H1 (cell line): Measurements from ENCODE around the gene TYW5. TPM values are rescaled to one million over a fixed set of nuclear protein-coding genes. Genes with fewer than 3 reads are reported as not detected.
A peak's percentile ranks its signal among the peaks of the same experiment; 100 is the strongest.

ENCODE experiments used
- CTCF ChIA-PET: fragments of 300-600 bp; sonication (Branson Sonifier 250); formaldehyde crosslinking; loops from one replicate; lab custom pipeline; 2021; ENCODE audit not compliant: partially characterized antibody; lab: Charles Lee
- POLR2A ChIA-PET: fragments of 300-600 bp; sonication (Branson Sonifier 250); formaldehyde crosslinking; loops from one replicate; lab custom pipeline; 2021; ENCODE audit warnings: inconsistent platforms; ENCODE audit not compliant: partially characterized antibody; lab: Charles Lee
- DNase-seq, 2 experiments: peaks; one replicate each; pipeline versions ENCODE4 v3.0.0 to v3.0.0-alpha.2; 2010 to 2022; ENCODE audit warnings: low spot score in 2 of 2, low read depth in 1 of 2, mixed read lengths in 1 of 2
- FAIRE-seq: peaks from 2 replicates; lab custom pipeline; 2011; peaks lifted over from hg19 to GRCh38; lab: Jason Lieb, UNC
- H2AFZ ChIP-seq: 2 replicates; pipeline ENCODE4 v1.8.1; 2012; ENCODE audit warnings: low read length, inconsistent platforms
- H2AK5ac ChIP-seq: 2 replicates; pipeline ENCODE4 v1.6.1; 2013; ENCODE audit warnings: low read depth, low read length
- H2BK120ac ChIP-seq: replicated peaks from 2 replicates; pipeline ENCODE3; 2013; ENCODE audit warnings: low read depth, low read length, inconsistent platforms
- H2BK12ac ChIP-seq: 2 replicates; pipeline ENCODE4 v1.6.1; 2013; ENCODE audit warnings: low read depth, low read length
- H2BK15ac ChIP-seq: 2 replicates; pipeline ENCODE4 v1.6.1; 2013; ENCODE audit warnings: low read length
- H2BK20ac ChIP-seq: 2 replicates; pipeline ENCODE4 v1.6.1; 2013; ENCODE audit warnings: low read length
- H2BK5ac ChIP-seq: 2 replicates; pipeline ENCODE4 v1.6.1; 2013; ENCODE audit warnings: low read depth, low read length
- H3K14ac ChIP-seq: 2 replicates; pipeline ENCODE4 v1.6.1; 2013; ENCODE audit warnings: inconsistent platforms; ENCODE audit not compliant: insufficient read length
- H3K18ac ChIP-seq: 2 replicates; pipeline ENCODE4 v1.6.1; 2013; ENCODE audit warnings: low read length; ENCODE audit errors: extremely low read depth
- H3K23ac ChIP-seq: 2 replicates; pipeline ENCODE4 v1.6.1; 2013; ENCODE audit warnings: inconsistent platforms; ENCODE audit not compliant: insufficient read length
- H3K23me2 ChIP-seq: 2 replicates; pipeline ENCODE4 v1.6.1; 2013; ENCODE audit warnings: low read depth, low read length
- H3K27ac ChIP-seq: 2 replicates; pipeline ENCODE4 v1.6.1; 2011; ENCODE audit warnings: low read depth, low read length, inconsistent platforms
- H3K27me3 ChIP-seq, 4 experiments: replicated peaks in 1 of 4; 1 replicate in 1 of 4; 2 replicates in 3 of 4; pipeline versions ENCODE4 v1.6.1 to v1.8.1; 2011 to 2013; ENCODE audit warnings: low read length in 3 of 4, mild to moderate bottlenecking in 3 of 4, inconsistent platforms in 2 of 4, mixed read lengths in 2 of 4, moderate library complexity in 1 of 4; ENCODE audit not compliant: control insufficient read depth in 3 of 4, insufficient read depth in 3 of 4; ENCODE audit errors: extremely low read depth in 1 of 4
- H3K36me3 ChIP-seq, 4 experiments: 2 replicates each; pipeline versions ENCODE4 v1.6.1 to v1.8.1; 2011 to 2013; ENCODE audit warnings: mild to moderate bottlenecking in 4 of 4, low read length in 3 of 4, moderate library complexity in 2 of 4, control low read depth in 1 of 4, inconsistent platforms in 1 of 4; ENCODE audit not compliant: insufficient read depth in 4 of 4, control insufficient read depth in 2 of 4
- H3K4ac ChIP-seq: replicated peaks from 2 replicates; pipeline ENCODE3; 2013; ENCODE audit warnings: low read length, low read depth, mixed read lengths, inconsistent platforms; ENCODE audit not compliant: insufficient read length
- H3K4me1 ChIP-seq, 4 experiments: replicated peaks in 1 of 4; 1 replicate in 1 of 4; 2 replicates in 3 of 4; pipeline versions ENCODE4 v1.6.1 to v1.8.1; 2011 to 2013; ENCODE audit warnings: low read length in 3 of 4, inconsistent platforms in 2 of 4, mixed read lengths in 1 of 4; ENCODE audit not compliant: insufficient read depth in 4 of 4, control insufficient read depth in 3 of 4
- H3K4me2 ChIP-seq, 2 experiments: 2 replicates each; pipeline versions ENCODE4 v1.6.1 to v1.8.1; 2011 to 2013; ENCODE audit warnings: low read depth in 2 of 2, low read length in 2 of 2, control low read depth in 1 of 2, inconsistent platforms in 1 of 2, mild to moderate bottlenecking in 1 of 2; ENCODE audit not compliant: insufficient read depth in 1 of 2
- H3K4me3 ChIP-seq, 4 experiments: fragments of 200-600, 300-600 bp in 1 of 4; sonication (generic), shearing (Covaris generic), sonication (Bioruptor Twin) in 1 of 4; 2 replicates each; pipeline versions ENCODE4 v1.5.1 to v1.8.1; 2011 to 2016; ENCODE audit warnings: low read length in 4 of 4, low read depth in 3 of 4, control low read depth in 2 of 4, inconsistent platforms in 2 of 4, mild to moderate bottlenecking in 2 of 4, mixed read lengths in 1 of 4, moderate library complexity in 1 of 4; ENCODE audit not compliant: insufficient read depth in 2 of 4; ENCODE audit errors: extremely low read depth in 1 of 4
- H3K56ac ChIP-seq: replicated peaks from 2 replicates; pipeline ENCODE3; 2013; ENCODE audit warnings: low read depth, mild to moderate bottlenecking, mixed read lengths, low read length, inconsistent platforms; ENCODE audit not compliant: insufficient read length
- H3K79me1 ChIP-seq: 2 replicates; pipeline ENCODE4 v1.6.1; 2013; ENCODE audit warnings: low read depth, low read length, control low read depth
- H3K79me2 ChIP-seq, 2 experiments: 2 replicates each; pipeline versions ENCODE4 v1.6.1 to v1.8.1; 2012 to 2013; ENCODE audit warnings: low read length in 2 of 2, mild to moderate bottlenecking in 2 of 2, inconsistent platforms in 1 of 2; ENCODE audit not compliant: insufficient read depth in 2 of 2, control insufficient read depth in 1 of 2
- H3K9ac ChIP-seq, 4 experiments: replicated peaks in 1 of 4; 1 replicate in 1 of 4; 2 replicates in 3 of 4; pipeline versions ENCODE4 v1.6.1 to v1.8.1; 2011 to 2013; ENCODE audit warnings: low read depth in 3 of 4, low read length in 3 of 4, control low read depth in 2 of 4, mild to moderate bottlenecking in 2 of 4, moderate library complexity in 2 of 4, inconsistent platforms in 1 of 4; ENCODE audit errors: extremely low read depth in 1 of 4
- H3K9me3 ChIP-seq, 2 experiments: 2 replicates each; pipeline versions ENCODE4 v1.6.1 to v1.8.1; 2012 to 2013; ENCODE audit warnings: mild to moderate bottlenecking in 2 of 2, moderate library complexity in 2 of 2, control low read depth in 1 of 2, inconsistent platforms in 1 of 2, low read depth in 1 of 2, low read length in 1 of 2, mixed read lengths in 1 of 2; ENCODE audit not compliant: insufficient read depth in 2 of 2
- H4K20me1 ChIP-seq, 2 experiments: replicated peaks in 1 of 2; 2 replicates each; pipeline versions ENCODE3 to v1.8.1; 2011 to 2013; ENCODE audit warnings: inconsistent platforms in 2 of 2, low read length in 2 of 2, mild to moderate bottlenecking in 1 of 2; ENCODE audit not compliant: insufficient read depth in 2 of 2, control insufficient read depth in 1 of 2
- H4K5ac ChIP-seq: 2 replicates; pipeline ENCODE4 v1.6.1; 2013; ENCODE audit warnings: low read length, low read depth, mixed read lengths, inconsistent platforms; ENCODE audit not compliant: insufficient read length
- H4K8ac ChIP-seq: 2 replicates; pipeline ENCODE4 v1.8.0; 2013; ENCODE audit warnings: mild to moderate bottlenecking, moderate library complexity, low read length, inconsistent platforms; ENCODE audit not compliant: insufficient read depth; ENCODE audit errors: extremely low read depth
- H4K91ac ChIP-seq: replicated peaks from 2 replicates; pipeline ENCODE3; 2013; ENCODE audit warnings: low read length, mixed read lengths, inconsistent platforms; ENCODE audit not compliant: insufficient read length
- CHD2 ChIP-seq: IDR thresholded peaks from 2 replicates; pipeline ENCODE4 v1.6.1; 2012; ENCODE audit warnings: low read length, improper control_type of control experiment
- EZH2 ChIP-seq: fragments of 200-600 bp; sonication (generic); IDR thresholded peaks from 2 replicates; pipeline ENCODE4 v1.7.1; 2012; ENCODE audit warnings: low read depth, mild to moderate bottlenecking, moderate library complexity, low read length, inconsistent platforms; ENCODE audit not compliant: severe bottlenecking
- KDM5A ChIP-seq: fragments of 200-600 bp; IDR thresholded peaks from 2 replicates; pipeline ENCODE4 v1.7.1; 2012; ENCODE audit warnings: mild to moderate bottlenecking, low read length, inconsistent platforms, mixed read lengths
- POLR2A ChIP-seq, 2 experiments: IDR thresholded peaks; 1 replicate in 1 of 2; 2 replicates in 1 of 2; pipeline ENCODE4 v1.6.1; 2011; ENCODE audit warnings: low read depth in 2 of 2, low read length in 2 of 2, mild to moderate bottlenecking in 2 of 2; ENCODE audit errors: control extremely low read depth in 1 of 2
- POU5F1 ChIP-seq: IDR thresholded peaks from 2 replicates; pipeline ENCODE4 v1.6.1; 2011; ENCODE audit warnings: low read depth, mild to moderate bottlenecking, low read length, moderate library complexity
- RNF2 ChIP-seq: fragments of 200-900, 300-1000 bp; sonication (generic); IDR thresholded peaks from 2 replicates; pipeline ENCODE4 v1.7.1; 2016; ENCODE audit warnings: borderline replicate concordance, low read depth, mild to moderate bottlenecking, antibody characterized with exemption, low read length; ENCODE audit not compliant: poor library complexity, severe bottlenecking; ENCODE audit errors: missing control alignments
- RXRA ChIP-seq: IDR thresholded peaks from 2 replicates; pipeline ENCODE4 v1.6.1; 2011; ENCODE audit warnings: low read depth, mild to moderate bottlenecking, low read length, moderate library complexity; ENCODE audit not compliant: insufficient read depth
- SIX5 ChIP-seq: IDR thresholded peaks from 2 replicates; pipeline ENCODE4 v1.6.1; 2011; ENCODE audit warnings: mild to moderate bottlenecking, low read depth, low read length
- SP4 ChIP-seq: IDR thresholded peaks from 2 replicates; pipeline ENCODE4 v1.6.1; 2012; ENCODE audit warnings: low read length, inconsistent platforms
- TBP ChIP-seq: IDR thresholded peaks from 2 replicates; pipeline ENCODE4 v1.6.1; 2011; ENCODE audit warnings: low read depth, low read length, improper control_type of control experiment
- WGBS, 2 experiments: shearing (Covaris generic) in 1 of 2; methylation state at CpG; one replicate each; pipeline versions ENCODE4 v1.1.6 to v1.1.7; 2013 to 2015; ENCODE audit warnings: low lambda C conversion rate in 2 of 2, mixed read lengths in 2 of 2, inconsistent platforms in 1 of 2, low coverage in 1 of 2, missing lambda C conversion rate in 1 of 2; ENCODE audit not compliant: insufficient replicate concordance in 2 of 2, insufficient coverage in 1 of 2, insufficient read length in 1 of 2; ENCODE audit errors: extremely low coverage in 1 of 2, missing lambda C conversion rate in 1 of 2; 5-methylcytosine and 5-hydroxymethylcytosine counted together
- polyA plus RNA-seq, 7 experiments: library from polyadenylated mRNA; depleted of rRNA in 3 of 7; stranded (reverse) in 5 of 7; unstranded in 2 of 7; fragments of >200 nt in 5 of 7; fragments of 200-250 nt in 2 of 7; gene quantifications; 1 replicate in 5 of 7; 2 replicates in 1 of 7; 4 replicates in 1 of 7; pipeline versions ENCODE4 v1.2.1 to v1.2.3, GENCODE V29; 2011 to 2013; ENCODE audit warnings: missing spikeins in 2 of 7, mixed read lengths in 2 of 7
- total RNA-seq: library from RNA; stranded (reverse); fragmentation: NEBNext Ultra II Directional; extraction: Animal tissue kit (Norgen Biotek cat#: 25700); gene quantifications from 2 replicates; pipeline ENCODE4 v1.2.1, GENCODE V29; 2021
- TF ChIP-seq, protein P1 (sequence below): IDR thresholded peaks from 2 replicates; pipeline ENCODE4 v1.6.1; 2011; ENCODE audit warnings: low read length, improper control_type of control experiment
- TF ChIP-seq, protein P2 (sequence below): IDR thresholded peaks from 2 replicates; pipeline ENCODE4 v1.6.1; 2012; ENCODE audit warnings: inconsistent platforms

TYW5 gene
- total and polyA plus RNA-seq, 2 of the 8 experiments (the other 6 are each of a cell fraction or from before 2014, with no cell fraction given), result 5.4 to 11.3 TPM

DNA sequence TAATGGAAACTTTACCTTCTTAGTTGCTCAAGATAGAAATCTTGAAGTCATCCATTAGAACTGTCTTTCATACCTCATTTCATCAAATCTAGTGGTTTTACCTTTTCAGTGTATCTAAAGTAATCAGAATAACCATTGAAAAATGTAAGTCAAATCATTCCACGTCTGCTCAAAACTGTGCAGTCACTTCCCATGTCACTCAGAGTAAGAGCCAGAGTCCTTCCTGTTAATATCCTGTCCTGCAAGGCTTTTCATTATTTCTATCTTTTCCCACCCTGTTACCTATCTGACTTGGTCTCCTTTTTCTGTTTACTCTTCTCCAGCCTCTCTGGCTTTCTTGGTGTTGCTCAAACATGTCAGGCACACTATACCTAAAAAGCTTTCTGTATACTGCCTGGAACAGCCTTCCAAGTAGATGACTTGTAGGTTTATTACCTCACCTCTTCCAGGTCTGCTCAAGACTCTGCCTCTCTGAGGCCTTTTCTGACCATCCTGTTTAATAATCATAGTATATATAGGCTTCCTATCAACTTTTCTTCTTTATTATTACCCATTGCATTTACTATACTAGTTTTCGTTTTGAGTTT lies 40.8 kb downstream of the TYW5 start:
- no peak for FAIRE-seq
- peak overlapping the region in 1 of 2 experiments; percentile 5; a peak in 1 of 4 replicates for H3K4me2 ChIP-seq
- DNase-seq, result no peak
- no peak overlapping the region for H3K14ac ChIP-seq
- no peak overlapping the region for H4K8ac ChIP-seq
- H2BK12ac ChIP-seq, result no peak overlapping the region
- H3K9ac ChIP-seq, result no peak overlapping the region
- no peaks in the 10 kb centered on the region; the same call in none of the 2 replicates for H3K23me2 ChIP-seq
- H4K5ac ChIP-seq, result no peak overlapping the region
- H3K79me1 ChIP-seq, result peaks cover 5% of the 10 kb centered on the region
- no peak overlapping the region for H4K91ac ChIP-seq
- ChIA-PET CTCF (no interaction called here), POLR2A (interaction anchor here (0.6 to 1.3 kb wide), 4 partner anchors 17 to 623 kb away, joined by 4 to 5 read pairs (median 4); no protein-coding TSS in a partner anchor)
- 85% methylated on average over 2 of the region's 2 CpGs; no CpG with 5 or more reads in 1 of the 2 experiments for whole genome bisulfite sequencing, 2 experiments
- no peak overlapping the region for H2AK5ac ChIP-seq
- no peak overlapping the region for H3K4me3 ChIP-seq
- peaks cover 51 to 76% of the 10 kb centered on the region in 2 experiments for H3K79me2 ChIP-seq
- H3K23ac ChIP-seq, result no peak overlapping the region
- no peak overlapping the region for H3K56ac ChIP-seq
- H3K4ac ChIP-seq, result no peak overlapping the region
- no peak overlapping the region for H3K18ac ChIP-seq
- peaks cover 15 to 16% of the 10 kb centered on the region in 2 experiments for H3K9me3 ChIP-seq
- peaks cover 1 to 3% of the 10 kb centered on the region in 2 experiments for H4K20me1 ChIP-seq
- no peak overlapping the region for H2AFZ ChIP-seq
- no peak overlapping the region for H2BK5ac ChIP-seq
- H2BK120ac ChIP-seq, result no peak overlapping the region
- peaks cover 0 to 3% (median 0%) of the 10 kb centered on the region in 4 experiments; a peak in 2 of 7 replicates for H3K4me1 ChIP-seq
- no peak overlapping the region for H2BK20ac ChIP-seq
- no peak overlapping the region for H3K27ac ChIP-seq
- no peak overlapping the region for H2BK15ac ChIP-seq
- H3K27me3 ChIP-seq, result no peaks in the 10 kb centered on the region
- H3K36me3 ChIP-seq, result peaks cover 6 to 51% (median 23%) of the 10 kb centered on the region in 4 experiments
- TF ChIP-seq RNF2 (no peak), POU5F1 (no peak), RXRA (no peak), KDM5A (no peak), EZH2 (no peak), SP4 (no peak), CHD2 (no peak), POLR2A (IDR thresholded peaks at IDR 0.05; ENCODE audit: control extremely low read depth in 1 of 2, low read depth in 2 of 2, low read length in 2 of 2) (no peak), TBP (no peak), SIX5 (no peak)
- TF ChIP-seq, protein P1, sequence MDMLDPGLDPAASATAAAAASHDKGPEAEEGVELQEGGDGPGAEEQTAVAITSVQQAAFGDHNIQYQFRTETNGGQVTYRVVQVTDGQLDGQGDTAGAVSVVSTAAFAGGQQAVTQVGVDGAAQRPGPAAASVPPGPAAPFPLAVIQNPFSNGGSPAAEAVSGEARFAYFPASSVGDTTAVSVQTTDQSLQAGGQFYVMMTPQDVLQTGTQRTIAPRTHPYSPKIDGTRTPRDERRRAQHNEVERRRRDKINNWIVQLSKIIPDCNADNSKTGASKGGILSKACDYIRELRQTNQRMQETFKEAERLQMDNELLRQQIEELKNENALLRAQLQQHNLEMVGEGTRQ, result no peak
- TF ChIP-seq, protein P2, sequence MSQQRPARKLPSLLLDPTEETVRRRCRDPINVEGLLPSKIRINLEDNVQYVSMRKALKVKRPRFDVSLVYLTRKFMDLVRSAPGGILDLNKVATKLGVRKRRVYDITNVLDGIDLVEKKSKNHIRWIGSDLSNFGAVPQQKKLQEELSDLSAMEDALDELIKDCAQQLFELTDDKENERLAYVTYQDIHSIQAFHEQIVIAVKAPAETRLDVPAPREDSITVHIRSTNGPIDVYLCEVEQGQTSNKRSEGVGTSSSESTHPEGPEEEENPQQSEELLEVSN, result no peak
